ENCODE results near the gene RUBCNL. TPM values are rescaled to one million over a fixed set of nuclear protein-coding genes. Genes with fewer than 3 reads are reported as not detected.

Gene RUBCNL
- total and polyA plus RNA-seq, 9 donors = 0.57 to 4.5 (median 1.5) TPM

- no peaks in the 10 kb centered on the region for H3K4me1 ChIP-seq (ENCODE audit: insufficient read depth)
- DNase-seq = no peak
- no peaks in the 10 kb centered on the region for H3K36me3 ChIP-seq
- WGBS, 3 donors = 63 to 67% (median 67%) methylated on average over 9 of the region's 9 CpGs
- no peaks in the 10 kb centered on the region for H3K27me3 ChIP-seq
- intact Hi-C loops (cut with DNase I) = no loop called here
- TF ChIP-seq EP300 (IDR thresholded peaks at IDR 0.05) (no peak), POLR2A (IDR thresholded peaks at IDR 0.05) (no peak), CTCF (IDR thresholded peaks at IDR 0.05) (no peak)
- H3K4me3 ChIP-seq = no peak overlapping the region
- H3K9me3 ChIP-seq = no peaks in the 10 kb centered on the region
- no peak overlapping the region for H3K27ac ChIP-seq
Measured at GRCh38 chr13:46354156-46355087, 32.6 kb downstream of the RUBCNL start.

- Histone ChIP-seq H3K27ac (no peak overlapping the region), H3K9me3 (no peaks in the 10 kb centered on the region), H3K4me1 (ENCODE audit: insufficient read depth) (no peaks in the 10 kb centered on the region), H3K27me3 (no peaks in the 10 kb centered on the region), H3K4me3 (no peak overlapping the region), H3K36me3 (no peaks in the 10 kb centered on the region)
- intact Hi-C loops (cut with DNase I) = no loop called here
- WGBS, 3 donors = 82 to 90% (median 89%) methylated on average over 8 of the region's 8 CpGs
- no peak for TF ChIP-seq POLR2A (IDR thresholded peaks at IDR 0.05)
- TF ChIP-seq EP300 (IDR thresholded peaks at IDR 0.05) = no peak
- TF ChIP-seq CTCF (IDR thresholded peaks at IDR 0.05) = no peak
- DNase-seq = no peak
Measured at GRCh38 chr13:46352805-46353204, 34.2 kb downstream of the RUBCNL start.

- no peaks in the 10 kb centered on the region for H3K4me1 ChIP-seq (ENCODE audit: insufficient read depth)
- DNase-seq = no peak
- no peaks in the 10 kb centered on the region for H3K9me3 ChIP-seq
- intact Hi-C loops (cut with DNase I) = no loop called here
- no peak for TF ChIP-seq CTCF (IDR thresholded peaks at IDR 0.05)
- no peak for TF ChIP-seq EP300 (IDR thresholded peaks at IDR 0.05)
- TF ChIP-seq POLR2A (IDR thresholded peaks at IDR 0.05) = no peak
- no peaks in the 10 kb centered on the region for H3K27me3 ChIP-seq
- H3K36me3 ChIP-seq = no peaks in the 10 kb centered on the region
- no peak overlapping the region for H3K4me3 ChIP-seq
- no peak overlapping the region for H3K27ac ChIP-seq
- WGBS, 3 donors = 88 to 92% (median 91%) methylated on average over 11 of the region's 11 CpGs
Measured at GRCh38 chr13:46350003-46350402, 37.0 kb downstream of the RUBCNL start.

- TF ChIP-seq CTCF (IDR thresholded peaks at IDR 0.05) = no peak
- no peak for TF ChIP-seq EP300 (IDR thresholded peaks at IDR 0.05)
- TF ChIP-seq POLR2A (IDR thresholded peaks at IDR 0.05) = no peak
- 93 to 96% (median 94%) methylated on average over 1 of the region's 1 CpG for WGBS, 3 donors
- no peaks in the 10 kb centered on the region for H3K9me3 ChIP-seq
- no peak for DNase-seq
- no peaks in the 10 kb centered on the region for H3K4me1 ChIP-seq (ENCODE audit: insufficient read depth)
- H3K36me3 ChIP-seq = no peaks in the 10 kb centered on the region
- H3K27me3 ChIP-seq = no peaks in the 10 kb centered on the region
- H3K4me3 ChIP-seq = no peak overlapping the region
- intact Hi-C loops (cut with DNase I) = no loop called here
- H3K27ac ChIP-seq = no peak overlapping the region
Measured at GRCh38 chr13:46348961-46349360, 38.1 kb downstream of the RUBCNL start.

Data from ovary (tissue), 9 donors.